GM18907 (cell line): ENCODE measurements around the gene PRSS48.
"Not testable (repeated sequence)": the region's sequence is repeated elsewhere in the genome, so short reads cannot be mapped to it uniquely, and the experiment has no call there.

ENCODE experiments used
- ATAC-seq: cut with Tn5 transposase; IDR thresholded peaks from one replicate; pipeline ENCODE4 v1.9.1; 2021; ENCODE audit warnings: mild to moderate bottlenecking, moderate library complexity; ENCODE audit not compliant: unreplicated experiment

Gene PRSS48, protein sequence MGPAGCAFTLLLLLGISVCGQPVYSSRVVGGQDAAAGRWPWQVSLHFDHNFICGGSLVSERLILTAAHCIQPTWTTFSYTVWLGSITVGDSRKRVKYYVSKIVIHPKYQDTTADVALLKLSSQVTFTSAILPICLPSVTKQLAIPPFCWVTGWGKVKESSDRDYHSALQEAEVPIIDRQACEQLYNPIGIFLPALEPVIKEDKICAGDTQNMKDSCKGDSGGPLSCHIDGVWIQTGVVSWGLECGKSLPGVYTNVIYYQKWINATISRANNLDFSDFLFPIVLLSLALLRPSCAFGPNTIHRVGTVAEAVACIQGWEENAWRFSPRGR

DNA sequence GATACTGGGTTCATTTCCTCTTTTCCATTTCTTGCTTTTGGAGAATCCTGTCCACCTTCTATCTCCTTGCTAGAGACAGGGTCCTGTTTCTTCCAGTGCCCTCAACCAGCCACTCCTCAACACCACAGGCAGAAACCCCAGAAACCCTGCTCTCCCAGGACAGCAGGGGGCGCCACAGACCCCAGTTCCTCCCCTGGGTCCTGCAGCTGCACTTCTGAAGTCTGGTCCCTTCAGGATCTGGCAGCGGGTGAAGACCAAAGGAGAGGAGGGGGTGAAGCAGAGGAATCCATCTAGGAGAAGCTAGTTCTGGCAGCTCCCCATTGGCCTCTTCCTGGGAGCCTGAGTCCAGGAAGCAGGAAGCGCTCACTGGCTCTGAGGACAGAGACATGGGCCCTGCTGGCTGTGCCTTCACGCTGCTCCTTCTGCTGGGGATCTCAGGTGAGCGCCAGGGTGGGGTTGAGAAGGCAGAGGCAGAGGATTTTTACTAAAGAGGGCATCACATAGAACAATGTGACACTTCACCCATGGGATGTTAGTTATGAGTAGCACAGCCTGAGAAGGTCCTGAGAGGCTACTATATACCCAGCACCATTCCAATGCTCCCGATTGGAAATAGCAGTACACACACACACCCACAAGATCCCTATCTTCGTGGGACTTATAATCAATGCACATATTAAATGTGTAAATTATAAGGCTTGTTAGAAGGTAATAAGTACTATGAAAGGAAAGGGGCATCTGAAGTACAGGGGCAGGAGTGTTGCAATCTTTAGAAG, at the start of gene PRSS48:
Gene PRSS48 (plus strand): TSS at position 375 of the 776 bp plus-strand sequence. CDS start 12 bp downstream, at position 387.
- ATAC-seq, result peak; percentile 72

DNA sequence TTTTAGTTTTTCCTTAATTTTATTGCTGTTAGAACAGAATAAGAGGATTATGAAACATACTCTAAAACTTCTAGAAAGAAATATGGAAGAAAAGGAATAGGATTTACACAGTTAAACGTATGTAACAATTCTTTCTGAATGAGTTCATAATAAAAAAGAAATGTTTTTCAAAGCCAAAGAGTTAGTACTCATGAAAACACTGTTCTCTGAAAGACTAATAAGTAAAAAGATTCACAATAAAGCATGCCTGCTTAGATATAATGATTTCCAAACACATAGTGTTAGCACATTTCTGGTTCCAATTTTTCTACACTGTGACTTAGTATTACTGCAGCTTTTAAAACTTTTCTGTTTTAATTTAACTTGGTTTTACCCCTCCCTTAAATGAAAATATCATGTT, 49.8 kb upstream of the PRSS48 start:
- no peak for ATAC-seq

DNA sequence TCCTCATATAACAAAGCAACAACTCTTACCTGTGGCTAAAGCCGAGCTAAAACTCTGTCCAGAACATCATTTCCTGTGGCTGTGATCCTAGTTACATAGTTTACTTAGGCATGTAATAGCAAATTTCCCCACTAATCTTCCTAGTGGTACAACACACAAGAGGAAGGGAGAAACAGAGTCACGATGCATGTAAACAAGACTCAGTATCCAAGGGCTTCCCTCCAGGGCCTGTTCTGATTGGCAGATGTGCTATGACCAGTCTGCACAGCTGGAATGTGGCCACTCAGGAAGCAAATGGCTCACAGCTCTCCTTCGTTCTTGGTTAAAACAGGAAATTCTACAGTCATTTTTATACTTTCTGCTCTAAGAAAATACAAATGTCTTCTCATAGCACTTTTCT, 49.2 kb upstream of the PRSS48 start:
- no peak for ATAC-seq

- no peak for ATAC-seq
These were observed 48.5 kb upstream of the PRSS48 start for GRCh38 chr4:151228189-151229119.

DNA sequence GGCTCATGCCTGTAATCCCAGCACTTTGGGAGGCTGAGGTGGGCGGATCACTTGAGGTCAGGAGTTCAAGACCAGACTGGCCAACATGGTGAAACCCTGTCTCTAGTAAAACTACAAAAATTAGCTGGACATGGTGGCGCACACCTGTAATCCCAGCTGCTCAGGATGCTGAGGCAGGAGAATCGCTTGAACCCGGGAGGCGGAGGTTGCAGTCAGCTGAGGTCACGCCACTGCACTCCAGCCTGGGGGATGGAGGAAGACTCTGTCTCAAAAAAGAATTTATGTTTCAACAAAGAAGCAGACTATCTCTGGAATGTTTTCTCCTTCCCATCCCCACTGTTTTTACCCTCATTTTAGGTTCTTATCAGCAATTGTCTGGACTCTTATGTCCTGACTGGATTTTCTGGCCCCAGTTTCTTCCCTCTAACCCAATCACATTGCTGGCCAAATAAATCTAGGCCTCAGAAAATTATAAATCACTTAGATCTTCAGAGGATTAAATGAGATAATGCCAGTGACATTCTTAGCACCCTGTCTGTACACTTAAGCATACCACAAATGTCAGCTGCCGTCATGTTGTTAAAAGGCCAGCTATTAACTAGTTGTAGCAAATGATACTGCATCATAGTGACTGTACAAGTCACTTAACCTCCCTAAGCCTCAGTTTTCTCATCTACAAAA, 44.9 kb upstream of the PRSS48 start:
- ATAC-seq, result no peak

DNA sequence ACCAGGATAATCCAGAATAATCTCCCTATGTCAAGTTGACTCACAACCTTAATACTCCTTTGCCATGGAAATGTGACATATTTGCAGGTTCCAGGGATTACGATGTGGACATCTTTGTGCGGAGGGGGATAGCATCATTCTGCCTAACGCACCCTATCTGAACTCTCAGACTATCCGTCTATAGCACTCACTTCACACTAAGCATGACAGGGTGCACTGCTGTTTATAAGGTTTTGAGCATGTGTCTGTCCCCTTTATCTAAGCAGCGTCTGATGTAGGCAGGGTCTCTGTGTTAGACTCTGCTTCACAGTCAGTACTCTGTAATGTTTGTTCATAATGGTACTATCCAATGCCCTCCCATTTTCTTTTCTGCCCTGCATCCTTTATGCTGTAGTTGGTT, 43.4 kb upstream of the PRSS48 start:
- no peak for ATAC-seq

DNA sequence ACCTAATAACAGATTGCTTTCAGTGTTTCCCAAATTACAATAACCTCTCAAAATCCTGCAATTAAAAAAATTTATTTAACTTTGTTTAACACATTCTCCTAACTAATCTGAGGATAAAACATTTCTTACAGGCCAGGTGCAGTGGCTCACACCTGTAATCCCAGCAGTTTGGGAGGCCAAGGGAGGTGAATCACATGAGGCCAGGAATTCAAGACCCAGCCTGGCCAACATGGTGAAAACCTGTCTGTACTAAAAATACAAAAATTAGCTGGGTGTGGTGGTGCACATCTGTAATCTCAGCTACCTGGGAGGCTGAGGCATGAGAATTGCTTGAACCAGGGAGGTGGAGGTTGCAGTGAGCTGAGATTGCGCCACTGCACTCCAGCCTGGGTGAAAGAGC, 41.6 kb upstream of the PRSS48 start:
- ATAC-seq, result not testable (repeated sequence)

GRCh38 chr4:151236036-151236435, 40.9 kb upstream of the PRSS48 start:
- no peak for ATAC-seq

DNA sequence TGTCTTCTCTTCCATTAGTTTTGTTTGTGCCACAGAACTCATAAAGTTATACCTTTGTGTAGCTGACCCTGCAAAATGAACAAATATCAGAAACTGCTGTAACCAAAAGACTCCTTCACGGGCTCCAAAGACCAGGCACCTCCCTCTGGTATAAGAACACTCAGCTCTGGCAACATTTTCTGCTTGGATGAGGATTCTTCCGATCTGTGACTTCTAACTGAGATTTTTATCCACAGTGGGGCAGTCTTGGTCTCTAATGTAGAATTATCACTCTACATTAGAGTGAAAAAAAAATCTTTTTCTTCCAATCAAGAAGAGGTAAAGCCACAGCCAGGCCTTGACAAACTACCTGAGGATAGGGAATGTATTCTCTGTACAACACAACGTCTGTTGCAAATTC, 38.5 kb upstream of the PRSS48 start:
- ATAC-seq, result no peak

DNA sequence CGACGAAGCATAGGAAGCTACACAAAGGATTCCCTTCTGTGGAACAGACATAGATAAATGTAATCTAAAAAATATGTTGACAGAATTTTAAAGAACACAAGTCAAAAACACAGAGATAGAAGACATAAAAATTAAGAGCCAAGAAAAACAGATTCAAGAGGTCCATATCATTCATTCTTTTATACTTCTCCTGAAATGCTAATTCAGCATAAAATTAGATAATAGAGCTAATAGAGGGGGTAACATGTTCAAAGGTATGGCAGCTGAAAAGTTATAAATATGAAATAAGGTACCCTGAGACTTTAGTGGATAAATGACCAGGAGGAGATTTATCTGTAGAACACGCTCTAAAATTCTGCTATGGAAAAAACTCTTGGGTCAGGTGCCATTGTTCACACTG, 37.4 kb upstream of the PRSS48 start:
- ATAC-seq, result no peak

- ATAC-seq, result no peak
These were observed 34.7 kb upstream of the PRSS48 start for GRCh38 chr4:151242305-151242704.

GRCh38 chr4:151246742-151247141, 30.2 kb upstream of the PRSS48 start:
- no peak for ATAC-seq

DNA sequence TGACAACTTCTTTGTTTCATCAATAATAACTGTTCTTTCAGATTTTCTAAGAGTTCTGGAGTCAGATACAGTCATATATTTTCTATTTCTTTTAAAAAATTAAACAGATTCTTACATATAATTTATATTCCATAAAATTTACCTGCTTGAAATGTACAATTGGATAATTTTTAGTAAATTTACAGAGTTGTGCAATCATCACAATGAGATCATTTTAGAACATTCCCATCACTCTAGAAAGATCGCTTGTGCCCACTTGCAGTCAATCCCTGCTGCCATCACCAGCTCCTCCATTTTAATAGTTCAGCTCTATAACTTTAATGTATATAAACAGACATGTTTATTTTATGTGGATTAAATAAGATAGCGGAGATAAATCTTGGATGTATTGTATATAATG, 29.6 kb upstream of the PRSS48 start:
- no peak for ATAC-seq

GRCh38 chr4:151248519-151248918, 28.4 kb upstream of the PRSS48 start:
- ATAC-seq, result no peak

DNA sequence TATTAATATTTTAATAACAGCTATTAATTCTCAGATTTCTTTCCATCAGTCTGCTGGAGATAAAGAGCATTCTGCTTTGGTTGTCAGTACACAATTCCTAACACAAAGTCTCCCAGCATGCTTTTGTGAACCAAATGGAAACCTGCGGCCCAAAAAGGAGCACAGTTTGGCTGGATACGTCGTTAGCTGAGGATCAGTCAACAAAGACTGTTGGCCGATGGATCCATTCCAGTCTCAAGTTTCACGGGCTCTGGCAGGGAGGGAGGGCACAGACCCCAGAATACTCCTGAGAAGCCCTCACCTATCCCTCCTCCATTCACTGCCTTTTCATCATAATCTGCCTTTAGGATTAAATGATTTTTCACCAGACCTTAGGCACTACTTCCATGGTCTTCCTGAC, 26.3 kb upstream of the PRSS48 start:
- ATAC-seq, result no peak

DNA sequence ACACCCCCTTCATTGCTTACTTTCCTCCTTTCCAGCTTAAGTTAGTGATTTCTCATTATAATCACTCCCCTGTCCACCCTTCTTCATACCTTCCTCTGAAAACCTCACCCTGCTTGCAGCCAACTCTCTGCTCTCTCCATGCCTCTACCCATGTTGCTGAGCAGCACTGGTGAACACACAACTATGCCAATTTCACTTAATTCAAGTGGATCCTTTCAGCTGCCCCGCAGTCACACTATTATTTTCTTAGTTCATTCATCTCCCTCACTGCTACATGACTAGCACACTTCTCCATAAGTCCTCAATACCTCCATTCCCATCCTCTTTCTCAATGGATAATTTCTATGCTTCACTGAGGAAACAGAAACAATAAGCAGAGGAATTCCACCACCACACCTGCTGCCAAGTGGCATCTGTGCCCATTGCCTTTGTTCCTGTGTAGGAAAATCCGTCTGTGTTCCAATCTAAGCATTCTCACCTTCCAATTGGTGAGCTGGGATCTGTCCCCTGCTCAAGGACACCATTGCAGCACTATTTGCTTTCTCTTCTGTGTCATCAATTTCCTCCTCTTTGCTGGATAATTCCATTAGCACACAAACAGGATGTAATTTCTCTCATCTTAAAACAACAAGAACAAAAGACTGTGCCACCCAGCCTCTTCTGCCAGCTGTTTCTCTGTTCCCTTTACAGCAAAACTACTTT, 25.2 kb upstream of the PRSS48 start:
- ATAC-seq, result no peak

- ATAC-seq, result not testable (repeated sequence)
These were observed 21.7 kb upstream of the PRSS48 start for GRCh38 chr4:151255226-151255625.

DNA sequence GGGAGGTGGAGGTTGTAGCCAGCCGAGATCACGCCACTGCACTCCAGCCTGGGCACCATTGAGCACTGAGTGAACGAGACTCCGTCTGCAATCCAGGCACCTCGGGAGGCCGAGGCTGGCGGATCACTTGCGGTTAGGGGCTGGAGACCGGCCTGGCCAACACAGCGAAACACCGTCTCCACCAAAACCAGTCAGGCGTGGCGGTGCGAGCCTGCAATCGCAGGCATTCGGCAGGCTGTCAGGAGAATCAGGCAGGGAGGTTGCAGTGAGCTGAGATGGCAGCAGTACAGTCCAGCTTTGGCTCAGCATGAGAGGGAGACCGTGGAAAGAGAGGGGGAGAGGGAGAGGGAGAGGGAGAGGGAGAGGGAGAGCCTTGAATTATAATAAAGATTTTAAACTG, 21.3 kb upstream of the PRSS48 start:
- not testable (repeated sequence) for ATAC-seq

DNA sequence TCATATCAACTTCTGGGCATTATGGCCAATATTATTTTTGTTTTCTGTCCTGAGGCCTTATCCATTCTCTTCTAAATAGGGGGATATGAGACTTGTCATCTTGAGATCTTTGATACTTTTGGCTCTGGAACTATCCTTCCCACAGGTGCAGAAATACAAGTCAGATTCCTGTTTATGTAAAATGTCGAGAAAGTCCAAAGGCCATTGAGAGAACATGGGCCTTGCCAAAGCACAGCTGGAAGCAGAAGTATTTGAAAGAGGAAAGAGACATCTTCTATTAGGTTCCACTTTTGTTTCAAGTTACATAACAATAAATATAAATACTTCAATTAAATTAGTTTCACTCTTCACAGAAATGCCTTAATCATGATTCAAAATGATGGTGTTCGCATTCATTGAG, 20.8 kb upstream of the PRSS48 start:
- no peak for ATAC-seq

DNA sequence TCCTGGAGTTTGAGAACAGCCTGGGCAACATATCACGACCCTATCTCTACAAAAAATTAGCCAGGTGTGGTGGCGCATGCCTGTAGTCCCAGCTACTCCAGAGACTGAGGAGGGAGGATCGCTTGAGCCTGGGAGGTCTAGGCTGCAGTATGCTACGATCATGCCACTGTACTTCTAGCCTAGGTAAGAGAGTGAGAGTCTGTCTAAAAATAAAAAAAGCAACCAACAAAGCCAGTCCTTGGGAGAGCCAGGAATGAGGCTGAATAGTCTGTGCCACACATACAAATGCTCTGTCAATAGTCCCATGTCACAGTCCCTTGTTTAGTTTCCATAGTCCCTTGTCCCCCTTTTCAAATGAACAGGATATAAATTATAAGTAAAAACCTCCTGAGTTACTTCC, 19.3 kb upstream of the PRSS48 start:
- no peak for ATAC-seq
